ENCODE measurements around the gene MYO6. TPM values are rescaled to one million over a fixed set of nuclear protein-coding genes. Genes with fewer than 3 reads are reported as not detected.
A peak's percentile ranks its signal among the peaks of the same experiment; 100 is the strongest.

The MYO6 gene
- polyA plus RNA-seq, 1 donor (not counting 4 experiments of a cell fraction or from before 2014, with no cell fraction given) = 24.5 TPM

- no peak overlapping the region for H3K27ac ChIP-seq (ENCODE audit: control insufficient read depth, insufficient read depth, low read length)
- no peak overlapping the region for H3K4me3 ChIP-seq (ENCODE audit: control insufficient read depth in 2 of 3, extremely low read depth in 1 of 3, insufficient read depth in 2 of 3, low read depth in 1 of 3, low read length in 3 of 3)
- no peak overlapping the region for H2AFZ ChIP-seq (ENCODE audit: control insufficient read depth, low read length)
- FAIRE-seq (peak; percentile 52), DNase-seq (ENCODE audit: low read depth, low spot score) (no peak)
- no peak overlapping the region for H3K9ac ChIP-seq (ENCODE audit: control insufficient read depth, extremely low read depth, insufficient read depth, low read length)
- H3K9me3 ChIP-seq (ENCODE audit: control insufficient read depth, low read depth, low read length) = no peaks in the 10 kb centered on the region
- no peaks in the 10 kb centered on the region for H3K4me1 ChIP-seq (ENCODE audit: control insufficient read depth, extremely low read depth, insufficient read depth, low read length)
- H3K36me3 ChIP-seq (ENCODE audit: control insufficient read depth in 2 of 2, extremely low read depth in 1 of 2, insufficient read depth in 2 of 2, low read length in 2 of 2) = peaks cover 0 to under 1% of the 10 kb centered on the region in 2 experiments
- no peaks in the 10 kb centered on the region for H3K27me3 ChIP-seq (ENCODE audit: control insufficient read depth, extremely low read depth, insufficient read depth, low read length)
- H3K79me2 ChIP-seq (ENCODE audit: control insufficient read depth, insufficient read depth, low read length) = peaks cover 3% of the 10 kb centered on the region
- dilution Hi-C loops (cut with MboI; ENCODE audit: extremely low pct_ligation_motif_present, low sequenced_read_pairs) = no loop called here
- no peak overlapping the region for H3K4me2 ChIP-seq (ENCODE audit: control insufficient read depth, extremely low read depth, insufficient read depth, low read depth, low read length)
- TF ChIP-seq EZH2 (IDR thresholded peaks at IDR 0.05; ENCODE audit: low read length) (no peak), CTCF (optimal IDR thresholded peaks at IDR 0.05 in 1 of 3, IDR thresholded peaks at IDR 0.05 in 1 of 3, conservative IDR thresholded peaks at IDR 0.05 in 1 of 3; ENCODE audit: extremely low read depth in 1 of 3, insufficient read depth in 2 of 3, low read length in 3 of 3) (no peak)
- no peaks in the 10 kb centered on the region for H4K20me1 ChIP-seq (ENCODE audit: control insufficient read depth, extremely low read depth, insufficient read depth, low read length)
- no peaks in the 10 kb centered on the region for H3K9me1 ChIP-seq (ENCODE audit: control insufficient read depth, extremely low read depth, insufficient read depth, low read length)
Observed at GRCh38 chr6:75812560-75812959, 63.5 kb downstream of the MYO6 start.

GRCh38 chr6:75813476-75814250 lies 64.6 kb downstream of the MYO6 start:
- no peaks in the 10 kb centered on the region for H3K9me1 ChIP-seq (ENCODE audit: control insufficient read depth, extremely low read depth, insufficient read depth, low read length)
- H2AFZ ChIP-seq (ENCODE audit: control insufficient read depth, low read length) = no peak overlapping the region
- H3K36me3 ChIP-seq (ENCODE audit: control insufficient read depth in 2 of 2, extremely low read depth in 1 of 2, insufficient read depth in 2 of 2, low read length in 2 of 2) = peaks cover 0 to 1% of the 10 kb centered on the region in 2 experiments
- DNase-seq (ENCODE audit: low read depth, low spot score) = no peak
- peaks cover 3% of the 10 kb centered on the region for H3K79me2 ChIP-seq (ENCODE audit: control insufficient read depth, insufficient read depth, low read length)
- H4K20me1 ChIP-seq (ENCODE audit: control insufficient read depth, extremely low read depth, insufficient read depth, low read length) = no peaks in the 10 kb centered on the region
- no peak overlapping the region for H3K4me2 ChIP-seq (ENCODE audit: control insufficient read depth, extremely low read depth, insufficient read depth, low read depth, low read length)
- H3K4me1 ChIP-seq (ENCODE audit: control insufficient read depth, extremely low read depth, insufficient read depth, low read length) = no peaks in the 10 kb centered on the region
- H3K27me3 ChIP-seq (ENCODE audit: control insufficient read depth, extremely low read depth, insufficient read depth, low read length) = no peaks in the 10 kb centered on the region
- no peak overlapping the region for H3K27ac ChIP-seq (ENCODE audit: control insufficient read depth, insufficient read depth, low read length)
- H3K9ac ChIP-seq (ENCODE audit: control insufficient read depth, extremely low read depth, insufficient read depth, low read length) = no peak overlapping the region
- TF ChIP-seq CTCF (optimal IDR thresholded peaks at IDR 0.05 in 1 of 3, IDR thresholded peaks at IDR 0.05 in 1 of 3, conservative IDR thresholded peaks at IDR 0.05 in 1 of 3; ENCODE audit: extremely low read depth in 1 of 3, insufficient read depth in 2 of 3, low read length in 3 of 3) = no peak
- no peak for TF ChIP-seq EZH2 (IDR thresholded peaks at IDR 0.05; ENCODE audit: low read length)
- H3K4me3 ChIP-seq (ENCODE audit: control insufficient read depth in 2 of 3, extremely low read depth in 1 of 3, insufficient read depth in 2 of 3, low read depth in 1 of 3, low read length in 3 of 3) = no peak overlapping the region
- dilution Hi-C loops (cut with MboI; ENCODE audit: extremely low pct_ligation_motif_present, low sequenced_read_pairs) = no loop called here
- H3K9me3 ChIP-seq (ENCODE audit: control insufficient read depth, low read depth, low read length) = no peaks in the 10 kb centered on the region
- peak; percentile 68 for FAIRE-seq
